Progenitor cell of endocrine pancreas (in vitro differentiated cells): ENCODE results near the gene MSRB2. TPM values are rescaled to one million over a fixed set of nuclear protein-coding genes. Genes with fewer than 3 reads are reported as not detected.
A peak's percentile ranks its signal among the peaks of the same experiment; 100 is the strongest.
"Not testable (repeated sequence)": the region's sequence is repeated elsewhere in the genome, so short reads cannot be mapped to it uniquely, and the experiment has no call there.

ENCODE experiments used
- DNase-seq: peaks from one replicate; pipeline ENCODE4 v3.0.0; 2021; ENCODE audit warnings: low spot score; ENCODE audit not compliant: unreplicated experiment
- H3K27ac Mint-ChIP-seq: 2 replicates; pipeline ENCODE4 v1.8.0; 2021; ENCODE audit warnings: mild to moderate bottlenecking, moderate library complexity, mixed read lengths
- H3K27me3 Mint-ChIP-seq: 2 replicates; pipeline ENCODE4 v1.8.0; 2021; ENCODE audit warnings: mixed read lengths
- H3K36me3 Mint-ChIP-seq: 2 replicates; pipeline ENCODE4 v1.8.0; 2022; ENCODE audit warnings: mixed read lengths; ENCODE audit not compliant: insufficient read depth
- H3K4me1 Mint-ChIP-seq: 2 replicates; pipeline ENCODE4 v1.8.0; 2021; ENCODE audit warnings: low read depth, mixed read lengths
- H3K4me3 Mint-ChIP-seq: 2 replicates; pipeline ENCODE4 v1.8.0; 2021; ENCODE audit warnings: low read depth, mild to moderate bottlenecking, moderate library complexity, mixed read lengths
- H3K9me3 Mint-ChIP-seq: 2 replicates; pipeline ENCODE4 v1.8.0; 2021; ENCODE audit warnings: low read depth, mixed read lengths
- CTCF ChIP-seq: fragments of 200-600 bp; sonication (generic); IDR thresholded peaks from one replicate; pipeline ENCODE4 v1.5.0; 2021; ENCODE audit warnings: antibody characterized with exemption, mild to moderate bottlenecking; ENCODE audit not compliant: unreplicated experiment
- total RNA-seq: library from RNA; stranded (reverse); gene quantifications from 2 replicates; pipeline ENCODE4 v1.2.1, GENCODE V29; 2021

The MSRB2 gene
- total RNA-seq, 1 donor from 2014 or later = 29.1 TPM

- Mint-ChIP-seq H3K9me3 (no peaks in the 10 kb centered on the region), H3K4me1 (peaks cover 4% of the 10 kb centered on the region), H3K4me3 (no peak overlapping the region), H3K27ac (no peak overlapping the region), H3K36me3 (no peaks in the 10 kb centered on the region), H3K27me3 (peaks cover 4% of the 10 kb centered on the region)
- no peak for DNase-seq
- no peak for TF ChIP-seq CTCF
Measured at GRCh38 chr10:23067337-23067736, 28.0 kb upstream of the MSRB2 start.

GRCh38 chr10:23067939-23068775 is 27.2 kb upstream of the MSRB2 start:
- TF ChIP-seq CTCF = peak; percentile 78
- DNase-seq = peak; percentile 56
- Mint-ChIP-seq H3K27ac (no peak overlapping the region), H3K27me3 (peaks cover 4% of the 10 kb centered on the region), H3K36me3 (no peaks in the 10 kb centered on the region), H3K4me3 (no peak overlapping the region), H3K9me3 (no peaks in the 10 kb centered on the region), H3K4me1 (peaks cover 4% of the 10 kb centered on the region)

GRCh38 chr10:23069019-23069815 is 26.2 kb upstream of the MSRB2 start:
- no peaks in the 10 kb centered on the region for H3K27me3 Mint-ChIP-seq
- no peaks in the 10 kb centered on the region for H3K9me3 Mint-ChIP-seq
- no peaks in the 10 kb centered on the region for H3K36me3 Mint-ChIP-seq
- TF ChIP-seq CTCF = no peak
- DNase-seq = no peak
- H3K4me1 Mint-ChIP-seq = peaks cover 2% of the 10 kb centered on the region
- H3K4me3 Mint-ChIP-seq = no peak overlapping the region
- no peak overlapping the region for H3K27ac Mint-ChIP-seq

- not testable (repeated sequence) for H3K27ac Mint-ChIP-seq, H3K36me3 Mint-ChIP-seq, H3K4me3 Mint-ChIP-seq, H3K9me3 Mint-ChIP-seq, H3K27me3 Mint-ChIP-seq, DNase-seq, H3K4me1 Mint-ChIP-seq
Measured at GRCh38 chr10:23070092-23070912, 25.1 kb upstream of the MSRB2 start.

- Mint-ChIP-seq H3K9me3 (no peaks in the 10 kb centered on the region), H3K4me3 (no peak overlapping the region), H3K27ac (no peak overlapping the region), H3K4me1 (peaks cover 2% of the 10 kb centered on the region), H3K36me3 (no peaks in the 10 kb centered on the region), H3K27me3 (no peaks in the 10 kb centered on the region)
- DNase-seq = no peak
- no peak for TF ChIP-seq CTCF
Measured at GRCh38 chr10:23070913-23071218, 24.5 kb upstream of the MSRB2 start.

GRCh38 chr10:23072593-23072992 is 22.8 kb upstream of the MSRB2 start:
- DNase-seq, H3K27me3 Mint-ChIP-seq, H3K36me3 Mint-ChIP-seq, H3K27ac Mint-ChIP-seq, H3K4me3 Mint-ChIP-seq, H3K9me3 Mint-ChIP-seq, H3K4me1 Mint-ChIP-seq: not testable (repeated sequence)
